Measurements from ENCODE around the gene NSMCE1. TPM values are rescaled to one million over a fixed set of nuclear protein-coding genes. Genes with fewer than 3 reads are reported as not detected.

Gene NSMCE1
- total and polyA plus RNA-seq, 2 of the 8 experiments (the other 6 are each of a cell fraction or from before 2014, with no cell fraction given) = 8.1 to 16.6 TPM

DNA sequence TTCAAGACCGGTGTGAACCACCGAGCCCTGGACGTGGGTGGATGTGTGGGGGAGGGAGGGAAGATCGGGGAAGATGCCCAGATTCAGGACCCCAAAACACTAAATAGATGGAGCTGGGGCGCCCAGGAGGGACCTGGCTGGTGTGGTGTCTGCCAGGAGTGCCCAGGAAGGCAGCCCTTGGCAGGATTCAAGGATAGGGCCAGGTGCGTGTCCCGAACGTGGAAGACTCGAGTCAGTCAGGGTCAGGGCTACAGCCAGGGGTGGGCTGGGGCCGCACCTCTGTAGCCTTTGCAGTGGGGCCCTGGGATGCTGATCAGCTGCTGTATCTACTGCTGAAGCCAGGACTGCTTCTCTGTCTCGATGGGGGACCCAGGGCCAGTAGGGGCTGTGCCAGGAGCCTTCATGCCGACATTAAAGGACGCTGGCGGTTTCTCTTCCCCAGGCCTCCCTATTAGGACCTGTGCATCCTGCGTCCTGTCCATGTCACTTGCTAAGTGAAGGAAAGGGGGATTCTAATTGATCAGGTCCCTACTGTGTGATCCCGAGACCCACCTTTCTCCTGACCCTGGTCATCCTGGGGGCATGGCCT lies 52.2 kb downstream of the NSMCE1 start:
- CTCF ChIA-PET (ENCODE audit: partially characterized antibody) = interaction anchor here (1.3 to 2.1 kb wide), 2 partner anchors 9 to 152 kb away, joined by 3 to 9 read pairs; no protein-coding TSS in a partner anchor
- DNase-seq (ENCODE audit: low read depth in 1 of 2, low spot score in 2 of 2) (no peak), FAIRE-seq (no peak)
- H3K4me2 ChIP-seq (ENCODE audit: insufficient read depth in 1 of 2, low read depth in 2 of 2, low read length in 2 of 2) = no peak overlapping the region
- H3K4me1 ChIP-seq (replicated peaks in 1 of 4; ENCODE audit: control insufficient read depth in 3 of 4, insufficient read depth in 4 of 4, low read length in 3 of 4) = no peaks in the 10 kb centered on the region
- H3K4ac ChIP-seq (replicated peaks; ENCODE audit: insufficient read length, low read depth, low read length) = no peak overlapping the region
- H2BK12ac ChIP-seq (ENCODE audit: low read depth, low read length) = no peak overlapping the region
- no peak overlapping the region for H2BK5ac ChIP-seq (ENCODE audit: low read depth, low read length)
- no peak overlapping the region for H2BK120ac ChIP-seq (replicated peaks; ENCODE audit: low read depth, low read length)
- no peaks in the 10 kb centered on the region for H3K23me2 ChIP-seq (ENCODE audit: low read depth, low read length)
- no peaks in the 10 kb centered on the region for H3K9me3 ChIP-seq (ENCODE audit: insufficient read depth in 2 of 2, low read depth in 1 of 2, low read length in 1 of 2)
- no peak overlapping the region for H4K91ac ChIP-seq (replicated peaks; ENCODE audit: insufficient read length, low read length)
- H3K14ac ChIP-seq (ENCODE audit: insufficient read length) = no peak overlapping the region
- no peak overlapping the region for H2BK15ac ChIP-seq (ENCODE audit: low read length)
- no peak overlapping the region for H2AFZ ChIP-seq (ENCODE audit: low read length)
- H3K56ac ChIP-seq (replicated peaks; ENCODE audit: insufficient read length, low read depth, low read length) = no peak overlapping the region
- H2BK20ac ChIP-seq (ENCODE audit: low read length) = no peak overlapping the region
- H3K4me3 ChIP-seq (ENCODE audit: extremely low read depth in 1 of 4, insufficient read depth in 2 of 4, low read depth in 3 of 4, low read length in 4 of 4) = no peak overlapping the region
- POLR2A ChIA-PET (ENCODE audit: partially characterized antibody) = interaction anchor here (1.1 kb wide), 1 partner anchor 12 kb away, joined by 3 read pairs; no protein-coding TSS in a partner anchor
- no peak overlapping the region for H4K5ac ChIP-seq (ENCODE audit: insufficient read length, low read depth, low read length)
- 0 out of 2 replicates have a peak, but pooled peaks cover 3% of the 10 kb centered on the region for H3K79me1 ChIP-seq (ENCODE audit: low read depth, low read length)
- no peak overlapping the region for H3K27ac ChIP-seq (ENCODE audit: low read depth, low read length)
- H4K20me1 ChIP-seq (replicated peaks in 1 of 2; ENCODE audit: control insufficient read depth in 1 of 2, insufficient read depth in 2 of 2, low read length in 2 of 2) = peaks cover 0 to 2% of the 10 kb centered on the region in 2 experiments
- H3K27me3 ChIP-seq (replicated peaks in 1 of 4; ENCODE audit: control insufficient read depth in 3 of 4, extremely low read depth in 1 of 4, insufficient read depth in 3 of 4, low read length in 3 of 4) = no peaks in the 10 kb centered on the region
- H2AK5ac ChIP-seq (ENCODE audit: low read depth, low read length) = no peak overlapping the region
- H3K18ac ChIP-seq (ENCODE audit: extremely low read depth, low read length) = no peak overlapping the region
- H4K8ac ChIP-seq (ENCODE audit: extremely low read depth, insufficient read depth, low read length) = no peak overlapping the region; the same call in 1 of the 2 replicates
- H3K36me3 ChIP-seq (ENCODE audit: control insufficient read depth in 2 of 4, insufficient read depth in 4 of 4, low read length in 3 of 4) = peaks cover 0 to 5% (median 0%) of the 10 kb centered on the region in 4 experiments; a peak in 1 of 8 replicates
- no peak overlapping the region for H3K9ac ChIP-seq (replicated peaks in 1 of 4; ENCODE audit: extremely low read depth in 1 of 4, low read depth in 3 of 4, low read length in 3 of 4)
- whole genome bisulfite sequencing, 2 experiments (ENCODE audit: extremely low coverage in 1 of 2, insufficient coverage in 1 of 2, insufficient read length in 1 of 2, insufficient replicate concordance in 2 of 2, low coverage in 1 of 2, low lambda C conversion rate in 2 of 2, missing lambda C conversion rate in 1 of 2) = 90% methylated on average over 12 of the region's 16 CpGs; no CpG with 5 or more reads in 1 of the 2 experiments
- H3K79me2 ChIP-seq (ENCODE audit: control insufficient read depth in 1 of 2, insufficient read depth in 2 of 2, low read length in 2 of 2) = no peaks in the 10 kb centered on the region
- H3K23ac ChIP-seq (ENCODE audit: insufficient read length) = no peak overlapping the region
- no peak for TF ChIP-seq BACH1 (IDR thresholded peaks at IDR 0.05; ENCODE audit: low read length)
- TF ChIP-seq YY1 (IDR thresholded peaks at IDR 0.05; ENCODE audit: low read depth, low read length) = no peak
- TF ChIP-seq BRCA1 (IDR thresholded peaks at IDR 0.05; ENCODE audit: low read depth, low read length) = no peak
- no peak for TF ChIP-seq FOSL1 (IDR thresholded peaks at IDR 0.05; ENCODE audit: insufficient read depth, low read depth, low read length)
- no peak for TF ChIP-seq BCL11A (IDR thresholded peaks at IDR 0.05; ENCODE audit: low read depth in 2 of 2, low read length in 2 of 2)
- no peak for TF ChIP-seq RAD21 (IDR thresholded peaks at IDR 0.05 in 1 of 2, conservative IDR thresholded peaks at IDR 0.05 in 1 of 2; ENCODE audit: low read depth in 2 of 2, low read length in 2 of 2)
- no peak for TF ChIP-seq TBP (IDR thresholded peaks at IDR 0.05; ENCODE audit: low read depth, low read length)

Data from H1 (cell line).